GM13976 (cell line): ENCODE results near the gene MAGI3.
"Not testable (repeated sequence)": the region's sequence is repeated elsewhere in the genome, so short reads cannot be mapped to it uniquely, and the experiment has no call there.

Experiments used
- DNase-seq: peaks from one replicate; pipeline ENCODE4 v3.0.0; 2012; ENCODE audit warnings: low spot score
- CTCF ChIP-seq: IDR thresholded peaks from 2 replicates; pipeline ENCODE4 v1.5.1; 2012; ENCODE audit warnings: borderline replicate concordance, mild to moderate bottlenecking; ENCODE audit not compliant: insufficient read depth; ENCODE audit errors: extremely low read depth, missing control alignments, control extremely low read depth
- in situ Hi-C: fragments of 300-500 bp; cut with MboI; formaldehyde crosslinking; loops from one replicate; pipeline ENCODE4 v1.12.0; 2022; ENCODE audit warnings: low sequenced_read_pairs, mixed read lengths, inconsistent platforms; ENCODE audit not compliant: unreplicated experiment

The MAGI3 gene

DNA sequence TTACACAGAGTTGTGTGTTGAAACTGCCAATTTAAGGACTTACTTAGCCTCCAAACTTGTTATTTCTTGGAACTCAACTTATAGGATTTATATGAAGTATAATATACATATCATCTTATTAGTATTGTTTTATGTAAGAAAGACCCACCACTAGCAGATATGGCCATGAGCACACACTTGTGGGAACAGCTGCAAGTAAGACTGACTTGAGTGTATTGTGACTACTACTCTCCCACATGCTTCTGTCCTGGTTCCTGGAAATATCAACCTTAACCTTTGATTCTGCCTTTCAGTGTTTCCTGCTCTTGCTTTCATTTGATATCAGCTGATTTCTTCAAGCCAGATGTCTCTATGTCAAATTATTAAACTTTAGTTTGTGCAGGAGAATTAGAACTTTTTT, 175.3 kb downstream of the MAGI3 start:
- in situ Hi-C loops: no loop called here
- TF ChIP-seq CTCF: no peak
- DNase-seq: no peak

- no peak for TF ChIP-seq CTCF
- DNase-seq: no peak
- in situ Hi-C loops: no loop called here
These were observed 177.1 kb downstream of the MAGI3 start for GRCh38 chr1:113567427-113567826.

- in situ Hi-C loops: not testable (repeated sequence)
These were observed 185.5 kb downstream of the MAGI3 start for GRCh38 chr1:113575744-113576260.

GRCh38 chr1:113576271-113576670, 186.0 kb downstream of the MAGI3 start:
- in situ Hi-C loops: no loop called here
- DNase-seq: no peak

More at GRCh38 chr1:113575744-113576260, 185.5 kb downstream of the MAGI3 start:
- not testable (repeated sequence) for DNase-seq

DNA sequence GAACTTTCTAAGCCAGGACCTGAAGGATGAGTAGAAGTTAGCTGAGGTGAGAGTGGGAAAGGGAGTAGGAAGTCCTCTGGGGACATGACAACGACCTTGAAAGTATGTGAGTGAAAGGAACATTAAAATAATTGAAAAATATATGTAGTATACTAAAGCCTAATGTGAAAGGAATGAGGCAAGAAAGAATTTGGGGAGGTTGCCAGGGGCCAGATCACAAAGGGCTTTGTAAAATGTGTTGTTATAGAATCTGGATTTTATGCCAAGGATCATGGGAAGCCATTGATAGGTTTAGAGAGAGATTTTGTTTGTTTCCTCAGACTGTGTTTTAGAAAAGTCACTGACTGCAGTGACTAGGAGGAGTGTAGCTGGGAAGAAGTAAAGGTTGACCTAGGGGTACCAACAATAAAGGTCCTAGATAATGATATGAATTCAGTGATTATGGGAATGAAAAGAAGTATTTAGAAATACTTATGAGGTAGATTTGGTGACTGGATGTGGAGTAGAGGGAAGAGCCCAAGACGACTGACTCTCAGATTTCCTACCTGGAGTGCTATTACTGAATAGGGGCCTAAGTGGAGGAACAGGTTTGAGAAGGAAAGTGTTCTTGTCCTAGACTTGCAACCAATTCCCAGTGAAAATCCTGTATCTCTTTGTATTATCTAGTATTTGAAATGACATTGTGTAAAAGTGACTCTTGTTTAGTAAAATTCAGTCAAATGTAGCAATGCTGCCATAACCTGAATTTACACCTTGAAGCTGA, 189.1 kb downstream of the MAGI3 start:
- in situ Hi-C loops: no loop called here
- no peak for TF ChIP-seq CTCF
- no peak for DNase-seq

More at GRCh38 chr1:113576271-113576670, 186.0 kb downstream of the MAGI3 start:
- no peak for TF ChIP-seq CTCF

- DNase-seq: no peak
- TF ChIP-seq CTCF: no peak
- in situ Hi-C loops: no loop called here
These were observed 191.0 kb downstream of the MAGI3 start for GRCh38 chr1:113581323-113581722.

DNA sequence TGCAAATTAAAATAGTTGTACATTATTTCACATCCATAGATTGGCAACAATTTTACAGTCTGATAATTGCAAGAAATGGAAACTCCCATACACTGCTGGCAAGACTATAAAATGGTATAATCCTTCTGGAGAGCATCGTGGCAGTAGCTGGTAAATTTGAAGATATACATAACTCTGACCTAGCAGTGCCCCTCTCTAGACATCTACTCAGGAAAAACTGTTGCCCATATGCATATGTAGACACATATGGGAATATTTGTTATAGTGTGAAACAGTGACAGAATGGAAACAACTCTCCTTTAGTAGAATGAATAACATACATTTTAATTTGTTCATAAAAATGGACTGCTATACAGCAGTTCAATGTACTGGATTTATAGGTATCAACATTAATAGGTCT, 191.8 kb downstream of the MAGI3 start:
- no peak for TF ChIP-seq CTCF
- in situ Hi-C loops: no loop called here
- DNase-seq: no peak
